ENCODE data around the gene ZDHHC4. TPM values are rescaled to one million over a fixed set of nuclear protein-coding genes. Genes with fewer than 3 reads are reported as not detected.

ZDHHC4 gene
- total and polyA plus RNA-seq, 2 of the 8 experiments (the other 6 are each of a cell fraction or from before 2014, with no cell fraction given), result 50.2 to 171 TPM

DNA sequence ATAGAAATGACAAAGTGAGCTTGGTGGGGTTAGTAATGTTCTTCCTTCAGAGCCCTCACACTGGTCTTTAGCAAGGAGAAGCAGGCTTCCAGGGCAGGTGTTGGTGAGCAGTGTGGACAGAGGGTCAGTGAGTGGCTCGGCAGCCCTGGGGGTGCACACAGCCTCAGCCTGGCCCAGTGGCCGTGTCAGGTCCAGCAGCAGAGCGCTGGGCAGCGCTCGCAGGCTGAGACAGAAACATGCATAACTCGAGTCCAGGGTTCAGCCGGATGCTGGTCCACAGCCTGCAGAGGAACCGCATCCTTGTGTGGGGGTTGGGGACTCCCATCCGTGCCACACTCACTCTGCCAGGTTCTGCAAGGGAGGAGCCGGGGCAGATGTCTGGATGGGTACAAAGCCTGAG lies 27.2 kb downstream of the ZDHHC4 start:
- Histone ChIP-seq H2BK20ac (ENCODE audit: low read length) (no peak overlapping the region), H2BK15ac (ENCODE audit: low read length) (no peak overlapping the region), H2AFZ (ENCODE audit: low read length) (no peak overlapping the region), H3K23me2 (ENCODE audit: low read depth, low read length) (no peaks in the 10 kb centered on the region), H2BK5ac (ENCODE audit: low read depth, low read length) (no peak overlapping the region), H2AK5ac (ENCODE audit: low read depth, low read length) (no peak overlapping the region), H3K9ac (replicated peaks in 1 of 4; ENCODE audit: extremely low read depth in 1 of 4, low read depth in 3 of 4, low read length in 3 of 4) (no peak overlapping the region; a peak in 1 of 7 replicates), H4K20me1 (replicated peaks in 1 of 2; ENCODE audit: control insufficient read depth in 1 of 2, insufficient read depth in 2 of 2, low read length in 2 of 2) (peaks cover 2 to 4% of the 10 kb centered on the region in 2 experiments), H4K91ac (replicated peaks; ENCODE audit: insufficient read length, low read length) (no peak overlapping the region), H3K4me2 (ENCODE audit: insufficient read depth in 1 of 2, low read depth in 2 of 2, low read length in 2 of 2) (no peak overlapping the region), H4K5ac (ENCODE audit: insufficient read length, low read depth, low read length) (no peak overlapping the region), H3K4me3 (ENCODE audit: extremely low read depth in 1 of 4, insufficient read depth in 2 of 4, low read depth in 3 of 4, low read length in 4 of 4) (no peak overlapping the region), H3K27ac (ENCODE audit: low read depth, low read length) (no peak overlapping the region), H3K4me1 (replicated peaks in 1 of 4; ENCODE audit: control insufficient read depth in 3 of 4, insufficient read depth in 4 of 4, low read length in 3 of 4) (0 out of 7 replicates have a peak, but pooled peaks cover 0 to 2% (median 0%) of the 10 kb centered on the region in 4 experiments), H3K56ac (replicated peaks; ENCODE audit: insufficient read length, low read depth, low read length) (no peak overlapping the region), H4K8ac (ENCODE audit: extremely low read depth, insufficient read depth, low read length) (no peak overlapping the region; the same call in 1 of the 2 replicates), H3K23ac (ENCODE audit: insufficient read length) (no peak overlapping the region), H3K14ac (ENCODE audit: insufficient read length) (no peak overlapping the region), H2BK12ac (ENCODE audit: low read depth, low read length) (no peak overlapping the region), H2BK120ac (replicated peaks; ENCODE audit: low read depth, low read length) (no peak overlapping the region), H3K36me3 (ENCODE audit: control insufficient read depth in 2 of 4, insufficient read depth in 4 of 4, low read length in 3 of 4) (peaks cover 2 to 12% (median 5%) of the 10 kb centered on the region in 4 experiments; a peak in 7 of 8 replicates), H3K18ac (ENCODE audit: extremely low read depth, low read length) (no peak overlapping the region), H3K79me1 (ENCODE audit: low read depth, low read length) (no peaks in the 10 kb centered on the region), H3K27me3 (replicated peaks in 1 of 4; ENCODE audit: control insufficient read depth in 3 of 4, extremely low read depth in 1 of 4, insufficient read depth in 3 of 4, low read length in 3 of 4) (no peaks in the 10 kb centered on the region), H3K9me3 (ENCODE audit: insufficient read depth in 2 of 2, low read depth in 1 of 2, low read length in 1 of 2) (no peaks in the 10 kb centered on the region), H3K4ac (replicated peaks; ENCODE audit: insufficient read length, low read depth, low read length) (no peak overlapping the region), H3K79me2 (ENCODE audit: control insufficient read depth in 1 of 2, insufficient read depth in 2 of 2, low read length in 2 of 2) (no peaks in the 10 kb centered on the region)
- WGBS, 2 experiments (ENCODE audit: extremely low coverage in 1 of 2, insufficient coverage in 1 of 2, insufficient read length in 1 of 2, insufficient replicate concordance in 2 of 2, low coverage in 1 of 2, low lambda C conversion rate in 2 of 2, missing lambda C conversion rate in 1 of 2), result 95% methylated on average over 10 of the region's 10 CpGs; no CpG with 5 or more reads in 1 of the 2 experiments
- no peak for TF ChIP-seq SRF (IDR thresholded peaks at IDR 0.05; ENCODE audit: low read depth, low read length)
- TF ChIP-seq TCF12 (IDR thresholded peaks at IDR 0.05; ENCODE audit: low read depth, low read length), result no peak
- TF ChIP-seq E2F6 (IDR thresholded peaks at IDR 0.05), result no peak
- TF ChIP-seq BACH1 (IDR thresholded peaks at IDR 0.05; ENCODE audit: low read length), result no peak
- no peak for TF ChIP-seq SP2 (IDR thresholded peaks at IDR 0.05; ENCODE audit: low read length)
- no peak for TF ChIP-seq RBBP5 (IDR thresholded peaks at IDR 0.05; ENCODE audit: borderline replicate concordance, low read depth, low read length)
- no peak for TF ChIP-seq CREB1 (IDR thresholded peaks at IDR 0.05)
- ChIA-PET CTCF (ENCODE audit: partially characterized antibody) (interaction anchor here (0.6 to 1.6 kb wide), 3 partner anchors 9 to 24 kb away, joined by 3 to 4 read pairs (median 3); no protein-coding TSS in a partner anchor), POLR2A (ENCODE audit: partially characterized antibody) (interaction anchor here (0.6 kb wide), 2 partner anchors 8 to 55 kb away, joined by 3 read pairs; no protein-coding TSS in a partner anchor)
- FAIRE-seq, result no peak
- no peak for DNase-seq (ENCODE audit: low read depth in 1 of 2, low spot score in 2 of 2)

All from H1 (cell line).